Large intestine (tissue), 3 donors: ENCODE results near the gene ARL15. TPM values are rescaled to one million over a fixed set of nuclear protein-coding genes. Genes with fewer than 3 reads are reported as not detected.
A peak's percentile ranks its signal among the peaks of the same experiment; 100 is the strongest.

Experiments
- DNase-seq, 2 donors: peaks; one replicate each; pipeline versions ENCODE4 v3.0.0 to v3.0.0-alpha.2; 2013
- H3K27ac ChIP-seq: one replicate; pipeline ENCODE4 v1.5.1; 2013; ENCODE audit warnings: low read length
- H3K27me3 ChIP-seq: 2 replicates; pipeline ENCODE4 v1.6.1; 2013; ENCODE audit warnings: low read length; ENCODE audit not compliant: control insufficient read depth, insufficient read depth
- H3K36me3 ChIP-seq: 2 replicates; pipeline ENCODE4 v1.6.1; 2013; ENCODE audit warnings: low read length; ENCODE audit not compliant: control insufficient read depth, insufficient read depth
- H3K4me1 ChIP-seq: one replicate; pipeline ENCODE4 v1.6.1; 2013; ENCODE audit warnings: low read length; ENCODE audit not compliant: control insufficient read depth, insufficient read depth
- H3K4me3 ChIP-seq: one replicate; pipeline ENCODE4 v1.5.1; 2013; ENCODE audit warnings: low read length
- H3K9me3 ChIP-seq: one replicate; pipeline ENCODE4 v1.6.1; 2013; ENCODE audit warnings: mild to moderate bottlenecking, low read depth, low read length, moderate library complexity; ENCODE audit not compliant: control insufficient read depth
- WGBS: methylation state at CpG from one replicate; pipeline ENCODE4 v1.1.5; 2013; ENCODE audit warnings: low lambda C conversion rate; ENCODE audit not compliant: insufficient coverage; 5-methylcytosine and 5-hydroxymethylcytosine counted together
- polyA plus RNA-seq: library from polyadenylated mRNA; unstranded; fragments of 120-200 nt; gene quantifications from one replicate; pipeline ENCODE4 v1.2.1, GENCODE V29; 2013

ARL15 gene
- polyA plus RNA-seq, 1 donor: 41.5 TPM

- Histone ChIP-seq H3K4me1 (peaks cover 11% of the 10 kb centered on the region), H3K27ac (no peak overlapping the region), H3K4me3 (no peak overlapping the region), H3K9me3 (no peaks in the 10 kb centered on the region), H3K27me3 (no peaks in the 10 kb centered on the region), H3K36me3 (peaks cover 3% of the 10 kb centered on the region)
- DNase-seq: no peak
- WGBS: no CpG with 5 or more reads among the region's 2 CpGs
Observed at GRCh38 chr5:54274944-54275343, 35.4 kb downstream of the ARL15 start.

DNA sequence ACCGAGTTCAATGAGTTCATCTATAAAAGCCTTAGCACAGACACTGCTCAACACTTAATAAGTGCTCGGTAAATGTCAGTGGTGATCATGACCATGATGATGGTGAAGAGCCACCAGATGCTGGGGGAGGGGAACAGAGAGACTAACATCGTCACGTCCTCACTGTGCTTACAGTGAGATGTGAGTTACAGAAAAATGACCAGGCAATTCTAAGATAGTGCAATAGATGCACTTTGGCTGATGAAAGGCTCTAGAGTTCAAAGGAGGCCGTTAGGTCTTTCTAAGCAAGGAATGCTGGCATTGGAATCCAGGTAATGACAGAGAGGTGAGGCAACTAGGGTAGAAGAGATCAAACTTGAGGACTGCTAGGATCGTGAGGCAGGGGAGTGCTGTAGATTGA is 36.7 kb downstream of the ARL15 start:
- no peaks in the 10 kb centered on the region for H3K9me3 ChIP-seq
- WGBS: no CpG with 5 or more reads among the region's 6 CpGs
- peak; percentile 51 to 66 for DNase-seq

GRCh38 chr5:54272746-54273145 is 37.6 kb downstream of the ARL15 start:
- Histone ChIP-seq H3K9me3 (no peaks in the 10 kb centered on the region), H3K4me3 (no peak overlapping the region), H3K36me3 (no peaks in the 10 kb centered on the region), H3K27me3 (no peaks in the 10 kb centered on the region), H3K27ac (no peak overlapping the region), H3K4me1 (peaks cover 9% of the 10 kb centered on the region)
- 11% methylated on average over 1 of the region's 1 CpG for WGBS
- no peak for DNase-seq

More for the DNA sequence above, 36.7 kb downstream of the ARL15 start:
- Histone ChIP-seq H3K27me3 (no peaks in the 10 kb centered on the region), H3K36me3 (no peaks in the 10 kb centered on the region), H3K4me1 (peaks cover 10% of the 10 kb centered on the region), H3K4me3 (no peak overlapping the region), H3K27ac (peak overlapping the region; percentile 50)

DNA sequence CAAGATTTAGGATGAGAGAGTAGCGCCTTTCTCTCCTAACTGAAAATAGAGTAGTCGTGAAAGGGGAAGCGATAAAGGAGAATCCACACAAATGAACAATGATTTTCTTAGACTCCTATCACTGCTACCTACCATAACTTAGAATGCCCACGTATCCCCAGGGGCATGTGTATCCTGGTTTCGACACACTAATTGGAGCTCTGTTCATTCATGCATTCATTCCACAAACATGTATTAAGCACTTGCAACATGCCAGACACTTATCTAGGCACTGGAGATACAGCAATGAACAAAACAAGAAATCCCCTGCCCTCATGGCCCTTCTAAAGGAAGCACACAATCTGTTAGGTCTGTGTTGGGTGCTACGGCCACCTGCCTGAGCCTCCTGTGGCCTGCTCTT is 40.0 kb downstream of the ARL15 start:
- WGBS: no CpG with 5 or more reads among the region's 6 CpGs
- no peaks in the 10 kb centered on the region for H3K27me3 ChIP-seq
- no peak for DNase-seq
- H3K4me3 ChIP-seq: no peak overlapping the region
- H3K27ac ChIP-seq: no peak overlapping the region
- H3K9me3 ChIP-seq: no peaks in the 10 kb centered on the region
- peaks cover 9% of the 10 kb centered on the region for H3K4me1 ChIP-seq
- H3K36me3 ChIP-seq: no peaks in the 10 kb centered on the region

- no peaks in the 10 kb centered on the region for H3K36me3 ChIP-seq
- H3K9me3 ChIP-seq: no peaks in the 10 kb centered on the region
- H3K4me3 ChIP-seq: no peak overlapping the region
- no peak overlapping the region for H3K27ac ChIP-seq
- H3K27me3 ChIP-seq: no peaks in the 10 kb centered on the region
- no peak for DNase-seq
- no peaks in the 10 kb centered on the region for H3K4me1 ChIP-seq
Observed at GRCh38 chr5:54264574-54264973, 45.8 kb downstream of the ARL15 start.

- Histone ChIP-seq H3K36me3 (no peaks in the 10 kb centered on the region), H3K4me1 (no peaks in the 10 kb centered on the region), H3K9me3 (no peaks in the 10 kb centered on the region), H3K27ac (no peak overlapping the region), H3K4me3 (no peak overlapping the region), H3K27me3 (no peaks in the 10 kb centered on the region)
- DNase-seq: no peak
- no CpG with 5 or more reads among the region's 1 CpG for WGBS
Observed at GRCh38 chr5:54263447-54263846, 46.9 kb downstream of the ARL15 start.

DNA sequence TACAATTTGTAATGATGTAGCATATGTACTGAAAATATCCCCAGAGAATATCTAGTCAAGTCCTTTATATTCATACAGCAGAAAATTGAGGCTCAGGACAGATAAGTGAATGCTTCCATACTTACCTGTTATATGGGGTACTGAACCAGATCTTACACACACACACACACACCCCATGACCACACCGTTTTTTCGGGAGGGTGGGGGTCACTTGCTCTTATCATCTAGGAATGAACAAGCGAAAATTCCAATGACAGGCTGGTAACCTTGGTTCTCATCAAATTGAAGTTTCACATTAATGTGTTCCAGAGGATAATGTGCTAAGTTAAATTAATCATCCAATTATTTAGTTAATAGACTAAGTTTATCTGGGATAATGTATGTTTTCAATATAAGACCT is 48.8 kb downstream of the ARL15 start:
- H3K9me3 ChIP-seq: no peaks in the 10 kb centered on the region
- no peak for DNase-seq
- no peaks in the 10 kb centered on the region for H3K4me1 ChIP-seq
- H3K27me3 ChIP-seq: no peaks in the 10 kb centered on the region
- H3K4me3 ChIP-seq: no peak overlapping the region
- H3K27ac ChIP-seq: no peak overlapping the region
- WGBS: no CpG with 5 or more reads among the region's 3 CpGs
- H3K36me3 ChIP-seq: no peaks in the 10 kb centered on the region

GRCh38 chr5:54259981-54260380 is 50.4 kb downstream of the ARL15 start:
- H3K4me1 ChIP-seq: no peaks in the 10 kb centered on the region
- WGBS: no CpG with 5 or more reads among the region's 4 CpGs

GRCh38 chr5:54259090-54259489 is 51.3 kb downstream of the ARL15 start:
- Histone ChIP-seq H3K4me3 (no peak overlapping the region), H3K27ac (no peak overlapping the region), H3K27me3 (no peaks in the 10 kb centered on the region), H3K4me1 (no peaks in the 10 kb centered on the region), H3K36me3 (no peaks in the 10 kb centered on the region), H3K9me3 (no peaks in the 10 kb centered on the region)
- DNase-seq: no peak

More at GRCh38 chr5:54259981-54260380, 50.4 kb downstream of the ARL15 start:
- Histone ChIP-seq H3K36me3 (no peaks in the 10 kb centered on the region), H3K27me3 (no peaks in the 10 kb centered on the region), H3K4me3 (no peak overlapping the region), H3K9me3 (no peaks in the 10 kb centered on the region), H3K27ac (no peak overlapping the region)
- DNase-seq: no peak

DNA sequence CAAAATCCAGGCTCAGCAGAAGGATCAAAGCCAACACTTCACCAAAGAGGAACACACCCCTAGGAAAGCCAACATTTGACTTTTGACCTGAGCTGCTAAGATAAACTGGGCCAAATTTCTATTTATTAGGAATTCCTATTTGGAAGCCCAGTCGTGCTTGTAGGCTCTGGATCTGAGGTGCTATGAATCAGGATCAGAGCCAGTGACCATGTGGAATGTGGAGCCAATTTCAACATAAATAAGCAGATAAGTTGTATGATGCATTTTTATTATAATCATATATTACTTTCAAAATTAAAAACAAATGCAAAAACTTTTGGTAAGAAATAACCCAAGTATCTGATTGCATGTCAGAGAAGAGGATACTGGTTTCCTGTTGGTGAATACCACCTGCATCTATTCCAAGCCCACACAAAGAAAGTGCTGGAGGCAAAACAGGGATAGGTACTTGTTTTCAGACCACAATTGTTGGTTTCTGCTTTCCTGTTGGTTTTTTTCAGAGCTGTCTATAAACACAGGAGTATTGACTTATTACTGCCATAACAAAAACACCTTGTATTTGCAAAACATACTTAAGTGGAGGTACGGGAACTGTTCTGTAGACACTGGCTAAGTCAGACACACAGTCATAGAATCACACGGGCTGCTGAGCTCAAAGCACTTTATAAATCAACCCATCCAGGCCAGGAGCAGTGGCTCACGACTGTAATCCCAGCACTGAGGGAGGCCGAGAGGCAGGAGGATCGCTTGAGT is 52.8 kb downstream of the ARL15 start:
- no peaks in the 10 kb centered on the region for H3K36me3 ChIP-seq

GRCh38 chr5:54254482-54255198 is 55.7 kb downstream of the ARL15 start:
- 69% methylated on average over 2 of the region's 6 CpGs for WGBS
- Histone ChIP-seq H3K36me3 (no peaks in the 10 kb centered on the region), H3K27me3 (no peaks in the 10 kb centered on the region), H3K4me3 (no peak overlapping the region), H3K27ac (no peak overlapping the region), H3K9me3 (no peaks in the 10 kb centered on the region), H3K4me1 (peaks cover 13% of the 10 kb centered on the region)
- DNase-seq: no peak

More for the DNA sequence above, 52.8 kb downstream of the ARL15 start:
- Histone ChIP-seq H3K27ac (no peak overlapping the region), H3K27me3 (no peaks in the 10 kb centered on the region), H3K4me1 (peaks cover 4% of the 10 kb centered on the region), H3K4me3 (no peak overlapping the region), H3K9me3 (no peaks in the 10 kb centered on the region)
- WGBS: 60% methylated on average over 1 of the region's 6 CpGs
- DNase-seq: no peak
